GM15510 (cell line): Measurements from ENCODE around the gene ANP32A.
A peak's percentile ranks its signal among the peaks of the same experiment; 100 is the strongest.

Source experiments
- POLR2A ChIP-seq: IDR thresholded peaks from 3 replicates; pipeline ENCODE4 v1.6.1; 2011; ENCODE audit warnings: borderline replicate concordance; ENCODE audit not compliant: insufficient read length; ENCODE audit errors: extremely low read depth

Gene ANP32A

DNA sequence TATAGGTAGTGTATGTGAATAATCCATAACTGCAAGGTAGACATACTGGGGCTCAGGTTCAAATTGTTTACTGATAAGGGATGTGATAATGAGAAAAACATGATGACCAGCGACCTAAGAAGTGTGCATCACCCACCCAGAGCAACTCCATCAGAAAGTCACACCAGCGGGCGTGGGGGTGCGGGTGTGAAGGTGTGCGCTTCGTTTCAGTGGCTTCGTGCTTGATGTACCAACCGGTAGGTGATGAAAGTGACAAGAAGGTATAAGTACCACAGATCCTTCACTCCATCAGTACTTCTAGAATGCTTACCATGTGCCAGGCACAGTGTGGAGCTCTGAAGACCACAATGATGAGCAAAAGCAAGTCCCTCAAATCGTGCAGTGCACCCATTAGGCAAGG is 11.2 kb downstream of the ANP32A start:
- no peak for TF ChIP-seq POLR2A

GRCh38 chr15:68808770-68809169 is 11.9 kb downstream of the ANP32A start:
- no peak for TF ChIP-seq POLR2A

- no peak for TF ChIP-seq POLR2A
Observed at GRCh38 chr15:68808091-68808490, 12.6 kb downstream of the ANP32A start.

- no peak for TF ChIP-seq POLR2A
Observed at GRCh38 chr15:68807249-68807648, 13.4 kb downstream of the ANP32A start.

DNA sequence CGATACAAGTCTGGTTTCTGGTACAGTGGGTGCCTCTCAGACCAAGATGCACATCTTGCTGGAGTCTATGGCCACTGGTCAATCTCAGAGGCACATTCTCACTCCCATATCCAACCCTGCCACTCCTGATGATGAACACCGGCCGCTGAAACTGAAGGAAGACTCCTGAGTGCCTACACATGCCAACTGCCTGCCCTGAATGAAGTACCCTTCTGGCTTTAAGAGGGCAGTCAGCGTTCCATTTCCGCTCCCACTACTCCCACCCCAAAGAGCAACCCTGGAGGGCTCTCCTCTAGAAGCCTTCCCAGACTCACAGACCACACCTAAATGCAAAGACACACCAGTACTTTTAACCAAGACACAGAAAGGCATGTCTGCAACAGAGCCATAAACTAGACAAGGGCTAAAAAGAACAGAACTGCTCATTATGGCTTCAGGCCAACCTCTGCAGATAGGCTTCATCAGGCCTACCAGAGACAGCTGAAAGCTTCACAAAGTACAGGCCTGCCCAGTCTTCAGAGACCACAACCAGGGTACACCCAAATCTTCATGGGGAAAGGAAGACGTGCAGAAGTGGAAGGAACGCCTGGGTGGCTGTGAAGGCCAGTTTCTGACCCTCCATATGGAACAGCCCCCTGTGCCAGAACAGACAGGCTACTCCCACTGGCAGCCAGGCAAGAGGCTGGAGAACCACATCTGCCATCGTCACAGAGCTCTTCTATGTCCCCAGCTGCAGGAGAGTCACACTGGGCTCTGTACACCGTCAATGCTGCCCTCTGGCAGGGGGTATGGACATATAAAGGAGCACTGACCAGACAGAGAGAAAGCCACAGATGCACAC is 14.3 kb downstream of the ANP32A start:
- no peak for TF ChIP-seq POLR2A

DNA sequence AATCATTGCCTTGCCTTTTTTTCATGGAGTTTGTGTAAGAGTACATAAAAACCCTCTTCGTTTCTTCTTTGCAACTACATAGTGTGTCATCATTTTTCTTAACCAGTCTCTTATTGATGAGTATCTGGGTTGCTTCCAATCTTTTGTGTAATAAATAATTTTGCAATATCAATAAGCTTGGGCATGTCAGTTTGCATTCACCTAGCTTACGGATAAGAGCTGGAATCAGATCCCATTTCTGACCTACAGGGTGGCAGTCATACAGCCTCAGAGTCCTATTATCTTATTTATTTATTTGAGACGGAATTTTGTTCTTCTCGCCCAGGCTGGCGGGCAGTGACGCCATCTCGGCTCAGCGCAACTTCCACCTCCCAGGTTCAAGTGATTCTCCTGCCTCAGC is 18.3 kb downstream of the ANP32A start:
- TF ChIP-seq POLR2A = no peak

- no peak for TF ChIP-seq POLR2A
Observed at GRCh38 chr15:68801572-68802148, 19.0 kb downstream of the ANP32A start.

DNA sequence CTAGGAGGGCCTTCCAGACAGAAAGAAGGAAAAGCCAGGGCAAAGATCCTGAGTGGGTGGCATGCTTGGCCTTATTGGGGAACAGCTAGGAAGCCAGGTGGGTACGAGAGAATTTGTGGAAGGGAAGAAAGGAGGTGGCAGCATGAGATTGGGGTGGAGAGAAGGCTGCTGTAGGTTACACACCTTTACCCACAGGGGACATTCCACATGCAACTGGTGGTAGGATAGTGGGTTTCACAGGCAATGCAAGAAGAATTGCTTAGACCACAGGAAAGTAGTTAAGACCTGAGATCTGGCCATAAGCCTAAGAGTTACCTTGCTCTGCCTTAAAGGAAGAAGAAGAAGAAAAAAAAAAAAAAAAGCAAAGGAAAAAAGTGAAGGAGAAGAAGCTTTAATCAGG is 19.8 kb downstream of the ANP32A start:
- TF ChIP-seq POLR2A = no peak

DNA sequence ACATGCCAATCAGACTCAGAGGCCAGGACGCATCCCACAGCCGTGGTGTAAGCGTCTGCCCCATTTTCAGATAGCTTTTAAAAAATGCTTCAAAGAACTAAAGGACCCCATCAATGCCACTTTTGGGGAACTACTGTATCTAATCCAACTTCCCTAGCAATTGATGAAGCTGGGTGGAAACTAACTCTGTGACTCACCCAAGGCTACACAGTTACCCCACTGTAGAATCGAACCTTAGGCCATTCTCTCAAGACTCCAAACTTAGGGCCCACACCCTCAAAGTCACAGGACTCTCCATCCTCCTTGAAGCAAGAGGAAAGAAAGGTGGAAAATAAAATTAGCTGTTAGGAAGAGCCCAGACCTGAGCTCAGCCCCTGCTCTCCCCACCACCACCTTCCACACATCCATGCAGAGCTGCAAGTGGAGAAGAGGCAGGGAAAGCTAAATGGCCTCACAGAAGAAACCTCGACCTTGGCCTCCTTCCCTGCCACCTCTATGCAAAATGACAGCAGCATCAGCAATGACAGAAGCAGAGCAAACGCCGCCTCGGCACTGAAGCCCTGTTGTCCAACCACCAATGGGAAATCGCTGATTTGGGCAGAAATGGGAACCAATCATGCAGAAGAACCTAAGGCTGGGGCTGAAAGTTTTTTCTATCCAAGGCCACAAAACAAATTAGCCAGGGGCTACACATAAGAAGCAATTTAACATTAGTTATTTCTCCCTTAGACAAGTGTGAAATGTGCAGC is 22.2 kb downstream of the ANP32A start:
- no peak for TF ChIP-seq POLR2A

DNA sequence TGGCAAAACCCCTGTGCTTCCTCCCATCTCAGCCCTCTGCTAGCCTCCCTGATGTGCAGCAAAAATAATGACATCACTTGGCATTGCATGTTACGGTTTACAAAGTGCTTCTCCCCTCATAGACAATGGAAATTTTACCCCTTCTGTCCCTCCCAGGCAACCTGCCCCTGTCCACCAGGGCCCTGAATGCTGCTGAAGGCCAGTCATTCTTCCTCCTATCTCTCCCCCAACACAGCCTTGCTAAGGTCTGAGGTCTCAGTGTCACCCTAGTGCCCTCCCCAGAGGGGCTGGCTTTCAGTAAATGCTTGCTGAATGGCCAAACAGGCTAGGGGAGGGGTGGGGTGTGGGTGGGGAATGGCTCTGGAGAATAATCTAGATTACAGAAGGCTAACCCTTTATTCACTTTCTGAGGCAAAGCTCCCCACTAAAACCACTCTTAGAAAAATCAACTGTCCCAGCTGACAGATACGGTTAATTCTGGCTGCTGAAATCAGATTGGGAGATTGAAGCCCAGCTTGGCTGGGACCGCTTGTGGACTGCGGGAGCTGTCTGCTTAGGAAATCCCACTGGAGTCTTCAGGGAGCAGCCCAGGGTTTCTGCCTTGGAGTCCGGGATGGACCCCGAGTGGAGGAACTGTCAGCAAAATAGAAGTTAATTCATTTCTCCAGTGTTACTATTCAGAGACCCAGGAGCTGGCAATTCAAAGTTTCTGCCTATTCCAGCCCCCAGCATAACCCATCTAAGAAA is 22.9 kb downstream of the ANP32A start:
- TF ChIP-seq POLR2A = no peak

- TF ChIP-seq POLR2A = no peak
Observed at GRCh38 chr15:68797191-68797590, 23.5 kb downstream of the ANP32A start.

- no peak for TF ChIP-seq POLR2A
Observed at GRCh38 chr15:68796576-68796975, 24.1 kb downstream of the ANP32A start.

- peak; percentile 17 for TF ChIP-seq POLR2A
Observed at GRCh38 chr15:68795298-68795848, 25.3 kb downstream of the ANP32A start.

GRCh38 chr15:68794863-68795262 is 25.8 kb downstream of the ANP32A start:
- no peak for TF ChIP-seq POLR2A
